ENCODE results near the gene SHMT2.

Gene SHMT2

DNA sequence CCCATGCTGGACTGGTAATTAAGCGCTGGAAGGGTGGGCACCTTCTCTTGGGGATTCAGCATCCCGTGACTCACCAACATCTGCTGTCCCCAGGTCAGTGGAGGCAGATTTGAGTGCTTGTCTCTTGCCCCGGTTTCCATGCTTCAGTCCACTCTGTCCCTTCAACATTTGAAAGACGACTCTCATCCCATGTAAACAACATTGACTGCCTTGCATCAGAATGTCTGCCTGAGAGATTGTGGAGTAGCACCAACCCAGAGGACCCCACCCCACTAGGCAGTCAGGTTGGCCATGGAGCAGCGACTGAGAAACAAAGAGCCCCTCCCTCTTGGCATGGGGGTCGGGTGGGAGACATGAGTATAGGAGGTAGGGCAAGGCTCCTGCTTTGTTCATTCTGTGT, 26.4 kb downstream of the SHMT2 start:
- TF ChIP-seq, protein P1, sequence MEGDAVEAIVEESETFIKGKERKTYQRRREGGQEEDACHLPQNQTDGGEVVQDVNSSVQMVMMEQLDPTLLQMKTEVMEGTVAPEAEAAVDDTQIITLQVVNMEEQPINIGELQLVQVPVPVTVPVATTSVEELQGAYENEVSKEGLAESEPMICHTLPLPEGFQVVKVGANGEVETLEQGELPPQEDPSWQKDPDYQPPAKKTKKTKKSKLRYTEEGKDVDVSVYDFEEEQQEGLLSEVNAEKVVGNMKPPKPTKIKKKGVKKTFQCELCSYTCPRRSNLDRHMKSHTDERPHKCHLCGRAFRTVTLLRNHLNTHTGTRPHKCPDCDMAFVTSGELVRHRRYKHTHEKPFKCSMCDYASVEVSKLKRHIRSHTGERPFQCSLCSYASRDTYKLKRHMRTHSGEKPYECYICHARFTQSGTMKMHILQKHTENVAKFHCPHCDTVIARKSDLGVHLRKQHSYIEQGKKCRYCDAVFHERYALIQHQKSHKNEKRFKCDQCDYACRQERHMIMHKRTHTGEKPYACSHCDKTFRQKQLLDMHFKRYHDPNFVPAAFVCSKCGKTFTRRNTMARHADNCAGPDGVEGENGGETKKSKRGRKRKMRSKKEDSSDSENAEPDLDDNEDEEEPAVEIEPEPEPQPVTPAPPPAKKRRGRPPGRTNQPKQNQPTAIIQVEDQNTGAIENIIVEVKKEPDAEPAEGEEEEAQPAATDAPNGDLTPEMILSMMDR (IDR thresholded peaks at IDR 0.05; ENCODE audit: insufficient read depth, low read length, missing control alignments) = no peak
- POLR2A ChIA-PET = interaction anchor here (0.6 kb wide), 1 partner anchor 133 kb away, joined by 3 read pairs; no protein-coding TSS in a partner anchor
- CTCF ChIA-PET = interaction anchor here (1.1 to 38.5 kb wide), 3 partner anchors 9 to 201 kb away, joined by 3 to 880 read pairs (median 135); partner anchors contain the start of genes GLI1 and INHBE
- H3K4me3 ChIP-seq (ENCODE audit: low read depth, low read length) = no peak overlapping the region
- no peak for DNase-seq (ENCODE audit: low read depth, low spot score)

DNA sequence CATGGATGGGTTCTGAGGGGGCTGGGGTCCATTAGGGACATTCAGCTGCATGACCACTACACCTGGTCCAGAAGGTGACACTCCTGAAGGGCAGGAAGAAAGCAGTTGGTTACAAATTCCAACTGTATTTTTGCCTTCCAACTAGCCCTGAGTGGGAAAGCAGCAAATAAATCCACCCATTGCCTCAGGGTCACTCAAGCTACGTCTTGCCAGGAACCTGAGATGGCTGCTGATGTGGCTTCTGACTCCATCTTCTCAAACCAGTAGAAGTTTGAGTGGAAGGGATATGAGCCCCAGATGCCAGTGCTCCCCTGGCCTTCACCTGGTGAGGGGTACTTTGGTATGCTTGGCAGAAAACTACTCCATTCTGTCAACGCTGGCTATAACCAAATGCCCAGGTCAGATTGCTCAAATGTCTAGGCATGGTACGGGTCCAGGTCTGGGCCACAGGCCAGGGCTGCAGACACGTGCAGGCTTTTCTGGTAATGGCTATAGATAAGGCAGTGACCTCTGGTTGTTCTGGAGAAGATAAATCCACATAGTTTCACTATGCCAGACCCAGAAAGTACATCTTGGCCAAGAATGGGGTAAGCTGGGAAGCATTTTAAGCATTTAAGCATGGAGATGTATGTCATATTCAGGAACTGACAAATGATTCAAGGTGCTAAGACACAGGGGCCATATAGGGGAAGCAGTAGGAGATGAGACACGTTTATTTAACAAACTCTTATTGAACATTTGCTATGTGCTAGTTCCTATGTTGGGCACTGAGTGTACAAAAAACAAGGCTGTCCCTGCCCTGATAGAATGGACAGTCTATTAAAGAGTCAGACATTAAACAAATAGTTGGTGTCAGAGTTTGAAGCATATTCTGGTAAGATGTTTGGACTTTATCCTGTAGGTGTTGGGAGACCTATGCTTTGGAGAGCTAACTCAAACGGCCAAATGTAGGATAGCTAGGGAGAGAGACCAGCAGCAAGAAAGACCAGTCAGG, 29.8 kb downstream of the SHMT2 start:
- POLR2A ChIA-PET = interaction anchor here (1.5 kb wide), 1 partner anchor 199 kb away, joined by 5 read pairs; no protein-coding TSS in a partner anchor
- CTCF ChIA-PET = interaction anchor here (0.6 to 38.5 kb wide), 8 partner anchors 8 to 198 kb away, joined by 3 to 880 read pairs (median 5); partner anchors contain the start of genes GLI1, INHBE and STAC3
- H3K4me3 ChIP-seq (ENCODE audit: low read depth, low read length) = no peak overlapping the region
- TF ChIP-seq, protein P1 (IDR thresholded peaks at IDR 0.05; ENCODE audit: insufficient read depth, low read length, missing control alignments) = no peak
- no peak for DNase-seq (ENCODE audit: low read depth, low spot score)

DNA sequence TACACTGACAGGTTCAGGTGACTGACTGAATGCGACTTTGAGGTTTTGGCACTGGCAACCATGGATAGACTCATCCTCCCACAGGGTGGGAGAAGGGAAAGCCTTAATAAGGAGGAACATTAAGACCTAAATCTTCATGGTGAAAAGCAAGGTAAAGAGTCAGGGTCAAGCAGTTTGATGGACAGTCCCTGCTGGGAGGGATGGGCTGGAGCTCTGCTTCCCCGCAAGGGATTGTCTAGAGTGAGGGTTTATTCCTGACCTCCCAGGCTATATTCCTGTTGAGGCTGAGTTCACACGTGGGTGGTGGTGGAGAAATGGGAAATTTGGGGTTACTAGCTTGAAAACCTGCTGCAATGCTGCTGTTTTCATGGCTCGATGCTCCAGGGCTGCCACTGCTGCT, 30.9 kb downstream of the SHMT2 start:
- CTCF ChIA-PET = interaction anchor here (1.2 to 38.5 kb wide), 8 partner anchors 9 to 197 kb away, joined by 3 to 880 read pairs (median 6); partner anchors contain the start of genes GLI1, INHBE and STAC3
- TF ChIP-seq, protein P1 (IDR thresholded peaks at IDR 0.05; ENCODE audit: insufficient read depth, low read length, missing control alignments) = no peak
- POLR2A ChIA-PET = interaction anchor here (1.5 kb wide), 1 partner anchor 198 kb away, joined by 5 read pairs; no protein-coding TSS in a partner anchor

DNA sequence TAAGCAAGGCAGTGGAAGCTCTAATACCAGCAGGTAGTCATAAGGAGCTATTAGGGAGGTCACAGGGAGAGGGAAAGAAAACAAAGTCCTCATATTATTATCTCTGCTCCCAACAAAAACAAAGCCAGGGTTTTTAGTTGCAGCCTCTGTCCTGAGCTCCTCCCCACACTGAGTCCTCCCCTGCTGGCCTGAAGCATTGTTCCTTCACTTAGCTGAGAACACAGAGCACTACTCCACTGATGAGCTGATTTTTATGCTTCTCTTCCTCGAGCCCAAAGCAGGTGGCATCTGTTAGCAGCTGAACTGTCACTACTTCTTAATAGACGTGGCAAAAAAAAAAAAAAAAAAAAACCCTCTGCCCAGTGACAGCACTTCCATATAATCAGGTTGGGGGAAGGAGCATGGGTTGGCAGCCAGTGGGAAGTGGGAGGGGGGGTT, 31.9 kb downstream of the SHMT2 start:
- TF ChIP-seq, protein P1 (IDR thresholded peaks at IDR 0.05; ENCODE audit: insufficient read depth, low read length, missing control alignments) = no peak
- ChIA-PET POLR2A (interaction anchor here (0.6 to 1.0 kb wide), 2 partner anchors 11 to 32 kb away, joined by 3 read pairs; partner anchors contain the start of gene SHMT2), CTCF (interaction anchor here (0.9 to 38.5 kb wide), 10 partner anchors 8 to 196 kb away, joined by 3 to 880 read pairs (median 8); partner anchors contain the start of genes GLI1, INHBE and STAC3)
- no peak for DNase-seq (ENCODE audit: low read depth, low spot score)
- no peak overlapping the region for H3K4me3 ChIP-seq (ENCODE audit: low read depth, low read length)

More for the DNA sequence above, 30.9 kb downstream of the SHMT2 start:
- DNase-seq (ENCODE audit: low read depth, low spot score) = no peak
- no peak overlapping the region for H3K4me3 ChIP-seq (ENCODE audit: low read depth, low read length)

DNA sequence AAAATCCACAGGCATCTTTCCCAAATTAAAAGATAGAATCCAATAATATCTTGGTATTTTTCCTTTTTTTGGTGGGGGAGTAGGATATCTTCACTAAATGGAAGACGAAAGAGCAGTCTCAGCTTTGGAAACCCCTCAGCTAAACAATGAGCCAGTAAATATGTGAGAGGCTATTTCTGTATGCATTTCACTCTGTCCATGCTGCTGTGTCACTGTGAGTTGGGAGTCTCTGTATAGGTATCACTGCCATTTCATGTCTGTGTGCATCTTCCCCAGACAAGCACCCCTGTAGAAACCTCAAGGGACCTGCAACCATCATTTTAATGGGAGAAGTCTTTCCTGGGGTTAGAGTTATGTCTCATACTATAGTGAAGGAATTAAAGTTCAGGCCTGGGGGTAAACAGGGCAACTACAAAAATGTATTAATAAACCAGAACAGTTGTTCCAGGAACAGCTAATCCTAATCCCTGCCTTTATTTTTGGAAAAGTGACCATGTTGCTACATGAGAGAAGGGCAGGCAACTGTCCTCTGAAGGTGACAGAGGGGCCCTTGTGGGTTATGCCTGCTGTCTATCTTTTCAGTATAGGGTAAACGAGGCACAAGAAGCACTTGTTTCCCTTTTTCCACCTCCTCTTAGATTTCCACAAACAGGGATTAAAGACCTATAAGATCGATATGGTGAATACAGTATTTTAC, 32.8 kb downstream of the SHMT2 start:
- TF ChIP-seq, protein P1 (IDR thresholded peaks at IDR 0.05; ENCODE audit: insufficient read depth, low read length, missing control alignments) = no peak
- ChIA-PET CTCF (interaction anchor here (0.9 to 38.5 kb wide), 9 partner anchors 8 to 195 kb away, joined by 3 to 880 read pairs (median 31); partner anchors contain the start of genes GLI1, INHBE and STAC3), POLR2A (no interaction called here)
- no peak overlapping the region for H3K4me3 ChIP-seq (ENCODE audit: low read depth, low read length)
- DNase-seq (ENCODE audit: low read depth, low spot score) = no peak

Measured in AG04449 (cell line).